ENCODE measurements around the gene GPRIN1.

The GPRIN1 gene

DNA sequence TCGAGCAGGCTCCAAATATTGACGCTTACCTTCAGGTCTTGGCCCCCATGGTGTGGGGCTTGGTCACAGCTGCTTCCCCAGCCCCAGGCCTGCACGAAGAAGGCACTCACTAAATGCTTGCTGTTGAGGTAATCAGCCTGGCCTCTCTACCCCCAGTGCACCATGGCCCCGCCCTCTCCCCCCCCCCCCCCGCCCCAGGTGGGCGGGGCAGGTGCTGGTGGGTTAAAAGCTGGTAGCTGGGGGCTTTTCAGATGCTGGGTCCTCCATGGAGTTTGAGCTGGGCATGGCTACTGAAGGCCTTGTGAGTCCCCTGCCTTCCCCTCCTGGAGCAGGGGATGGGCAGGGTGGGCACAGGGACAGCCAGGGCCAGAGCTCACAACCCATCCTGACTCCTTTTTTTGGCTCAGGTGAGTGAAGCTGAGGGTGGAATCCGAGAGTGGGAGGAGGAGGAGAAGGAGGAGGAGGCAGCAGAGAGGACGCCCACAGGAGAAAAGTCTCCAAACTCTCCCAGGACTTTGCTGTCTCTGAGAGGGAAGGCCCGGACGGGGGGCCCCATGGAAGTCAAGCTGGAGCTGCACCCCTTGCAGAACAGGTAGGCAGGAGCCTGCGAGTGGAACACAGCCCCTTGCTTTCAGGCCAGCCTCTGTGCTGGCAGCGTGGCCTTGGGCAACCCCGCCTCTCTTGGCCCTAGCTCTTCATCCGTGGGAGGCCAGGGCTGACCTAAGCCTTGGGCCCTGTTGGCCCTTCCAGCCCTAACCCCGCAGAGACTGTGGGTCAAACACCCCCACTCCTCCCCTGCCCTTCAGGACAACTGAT lies 32.9 kb upstream of the GPRIN1 start:
- Histone ChIP-seq H3K27ac (ENCODE audit: low read depth, low read length) (no peak overlapping the region), H3K4me3 (ENCODE audit: low read length) (no peak overlapping the region), H3K9me2 (replicated peaks; ENCODE audit: control insufficient read depth, low read length) (no peaks in the 10 kb centered on the region), H3K4me1 (ENCODE audit: control insufficient read depth, low read length) (peaks cover 13% of the 10 kb centered on the region), H3K27me3 (ENCODE audit: control insufficient read depth, low read length) (no peaks in the 10 kb centered on the region), H3K4me2 (ENCODE audit: low read length) (no peak overlapping the region), H3K9me3 (ENCODE audit: control insufficient read depth, insufficient read depth, low read length) (no peaks in the 10 kb centered on the region), H3F3A (ENCODE audit: control insufficient read depth, insufficient read depth) (no peaks in the 10 kb centered on the region), H4K20me1 (ENCODE audit: control insufficient read depth, insufficient read depth, low read depth, low read length) (no peaks in the 10 kb centered on the region), H3K79me2 (ENCODE audit: control insufficient read depth, low read length) (no peaks in the 10 kb centered on the region), H3K36me3 (ENCODE audit: control insufficient read depth, low read length) (no peaks in the 10 kb centered on the region)
- no peak for TF ChIP-seq EZH2phosphoT487 (IDR thresholded peaks at IDR 0.05; ENCODE audit: borderline replicate concordance, low read length)
- TF ChIP-seq, protein P1, sequence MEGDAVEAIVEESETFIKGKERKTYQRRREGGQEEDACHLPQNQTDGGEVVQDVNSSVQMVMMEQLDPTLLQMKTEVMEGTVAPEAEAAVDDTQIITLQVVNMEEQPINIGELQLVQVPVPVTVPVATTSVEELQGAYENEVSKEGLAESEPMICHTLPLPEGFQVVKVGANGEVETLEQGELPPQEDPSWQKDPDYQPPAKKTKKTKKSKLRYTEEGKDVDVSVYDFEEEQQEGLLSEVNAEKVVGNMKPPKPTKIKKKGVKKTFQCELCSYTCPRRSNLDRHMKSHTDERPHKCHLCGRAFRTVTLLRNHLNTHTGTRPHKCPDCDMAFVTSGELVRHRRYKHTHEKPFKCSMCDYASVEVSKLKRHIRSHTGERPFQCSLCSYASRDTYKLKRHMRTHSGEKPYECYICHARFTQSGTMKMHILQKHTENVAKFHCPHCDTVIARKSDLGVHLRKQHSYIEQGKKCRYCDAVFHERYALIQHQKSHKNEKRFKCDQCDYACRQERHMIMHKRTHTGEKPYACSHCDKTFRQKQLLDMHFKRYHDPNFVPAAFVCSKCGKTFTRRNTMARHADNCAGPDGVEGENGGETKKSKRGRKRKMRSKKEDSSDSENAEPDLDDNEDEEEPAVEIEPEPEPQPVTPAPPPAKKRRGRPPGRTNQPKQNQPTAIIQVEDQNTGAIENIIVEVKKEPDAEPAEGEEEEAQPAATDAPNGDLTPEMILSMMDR (IDR thresholded peaks at IDR 0.05; ENCODE audit: low read depth, low read length, poor library complexity, severe bottlenecking), result no peak

GRCh38 chr5:176640616-176641015 lies 30.7 kb upstream of the GPRIN1 start:
- Histone ChIP-seq H3K9me3 (ENCODE audit: control insufficient read depth, insufficient read depth, low read length) (no peaks in the 10 kb centered on the region), H4K20me1 (ENCODE audit: control insufficient read depth, insufficient read depth, low read depth, low read length) (no peaks in the 10 kb centered on the region), H3K4me3 (ENCODE audit: low read length) (no peak overlapping the region), H3K4me1 (ENCODE audit: control insufficient read depth, low read length) (peaks cover under 1% of the 10 kb centered on the region), H3K4me2 (ENCODE audit: low read length) (no peak overlapping the region), H3K36me3 (ENCODE audit: control insufficient read depth, low read length) (no peaks in the 10 kb centered on the region), H3F3A (ENCODE audit: control insufficient read depth, insufficient read depth) (no peaks in the 10 kb centered on the region), H3K27ac (ENCODE audit: low read depth, low read length) (no peak overlapping the region), H3K27me3 (ENCODE audit: control insufficient read depth, low read length) (no peaks in the 10 kb centered on the region), H3K79me2 (ENCODE audit: control insufficient read depth, low read length) (no peaks in the 10 kb centered on the region), H3K9me2 (replicated peaks; ENCODE audit: control insufficient read depth, low read length) (no peaks in the 10 kb centered on the region)
- no peak for TF ChIP-seq EZH2phosphoT487 (IDR thresholded peaks at IDR 0.05; ENCODE audit: borderline replicate concordance, low read length)

GRCh38 chr5:176639981-176640380 lies 30.0 kb upstream of the GPRIN1 start:
- no peaks in the 10 kb centered on the region for H3K9me3 ChIP-seq (ENCODE audit: control insufficient read depth, insufficient read depth, low read length)
- no peaks in the 10 kb centered on the region for H4K20me1 ChIP-seq (ENCODE audit: control insufficient read depth, insufficient read depth, low read depth, low read length)
- TF ChIP-seq EZH2phosphoT487 (IDR thresholded peaks at IDR 0.05; ENCODE audit: borderline replicate concordance, low read length), result no peak
- TF ChIP-seq, protein P1 (IDR thresholded peaks at IDR 0.05; ENCODE audit: low read depth, low read length, poor library complexity, severe bottlenecking), result no peak
- H3K4me2 ChIP-seq (ENCODE audit: low read length), result no peak overlapping the region
- H3K36me3 ChIP-seq (ENCODE audit: control insufficient read depth, low read length), result no peaks in the 10 kb centered on the region
- no peaks in the 10 kb centered on the region for H3F3A ChIP-seq (ENCODE audit: control insufficient read depth, insufficient read depth)
- H3K27ac ChIP-seq (ENCODE audit: low read depth, low read length), result no peak overlapping the region
- H3K9me2 ChIP-seq (replicated peaks; ENCODE audit: control insufficient read depth, low read length), result no peaks in the 10 kb centered on the region
- no peak overlapping the region for H3K4me3 ChIP-seq (ENCODE audit: low read length)
- H3K79me2 ChIP-seq (ENCODE audit: control insufficient read depth, low read length), result no peaks in the 10 kb centered on the region
- H3K27me3 ChIP-seq (ENCODE audit: control insufficient read depth, low read length), result no peaks in the 10 kb centered on the region
- peaks cover 7% of the 10 kb centered on the region for H3K4me1 ChIP-seq (ENCODE audit: control insufficient read depth, low read length)

DNA sequence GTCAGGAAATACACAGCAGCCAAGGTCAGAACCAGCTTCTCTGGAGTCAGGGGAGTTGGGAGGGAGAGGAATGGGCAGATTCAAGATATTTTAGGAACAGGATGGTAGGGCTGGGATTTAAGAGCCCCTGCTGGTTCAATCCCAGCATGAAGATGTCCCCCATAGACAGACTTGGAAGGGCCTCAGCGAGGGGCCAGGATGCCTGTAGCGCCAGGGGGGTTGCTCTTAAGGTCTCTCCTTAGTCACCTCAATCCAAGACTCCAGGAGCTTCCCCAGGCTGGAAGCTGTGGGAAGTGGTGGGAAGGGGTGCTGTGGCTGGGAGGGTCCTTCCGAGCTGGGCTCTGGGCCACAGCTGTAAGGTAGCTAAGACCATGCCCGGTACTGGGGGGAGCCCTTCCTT lies 29.3 kb upstream of the GPRIN1 start:
- no peaks in the 10 kb centered on the region for H3K36me3 ChIP-seq (ENCODE audit: control insufficient read depth, low read length)
- no peaks in the 10 kb centered on the region for H3K9me2 ChIP-seq (replicated peaks; ENCODE audit: control insufficient read depth, low read length)
- no peaks in the 10 kb centered on the region for H3K9me3 ChIP-seq (ENCODE audit: control insufficient read depth, insufficient read depth, low read length)
- TF ChIP-seq, protein P1 (IDR thresholded peaks at IDR 0.05; ENCODE audit: low read depth, low read length, poor library complexity, severe bottlenecking), result no peak
- TF ChIP-seq EZH2phosphoT487 (IDR thresholded peaks at IDR 0.05; ENCODE audit: borderline replicate concordance, low read length), result no peak
- no peaks in the 10 kb centered on the region for H3F3A ChIP-seq (ENCODE audit: control insufficient read depth, insufficient read depth)
- H4K20me1 ChIP-seq (ENCODE audit: control insufficient read depth, insufficient read depth, low read depth, low read length), result no peaks in the 10 kb centered on the region
- H3K4me2 ChIP-seq (ENCODE audit: low read length), result no peak overlapping the region
- no peaks in the 10 kb centered on the region for H3K27me3 ChIP-seq (ENCODE audit: control insufficient read depth, low read length)
- H3K4me3 ChIP-seq (ENCODE audit: low read length), result no peak overlapping the region
- no peak overlapping the region for H3K27ac ChIP-seq (ENCODE audit: low read depth, low read length)
- no peaks in the 10 kb centered on the region for H3K79me2 ChIP-seq (ENCODE audit: control insufficient read depth, low read length)
- peaks cover 14% of the 10 kb centered on the region for H3K4me1 ChIP-seq (ENCODE audit: control insufficient read depth, low read length)

All from DOHH2 (cell line).